NCI-H2081 treated with DMSO at 0.1 percent for 48 hours (cell line): Measurements from ENCODE around the gene MSRB3.
"Not testable (repeated sequence)": the region's sequence is repeated elsewhere in the genome, so short reads cannot be mapped to it uniquely, and the experiment has no call there.

Experiments
- DNase-seq: peaks from one replicate; lab custom pipeline; 2025; lab: John Stamatoyannopoulos, UW

Gene MSRB3

GRCh38 chr12:65292241-65292640 is 13.8 kb downstream of the MSRB3 start:
- no peak for DNase-seq

- no peak for DNase-seq
Measured at GRCh38 chr12:65293735-65294134, 15.3 kb downstream of the MSRB3 start.

- no peak for DNase-seq
Measured at GRCh38 chr12:65294641-65295262, 16.3 kb downstream of the MSRB3 start.

- DNase-seq: no peak
Measured at GRCh38 chr12:65296508-65297265, 18.2 kb downstream of the MSRB3 start.

- DNase-seq: no peak
Measured at GRCh38 chr12:65300097-65300496, 21.6 kb downstream of the MSRB3 start.

GRCh38 chr12:65300679-65301349 is 22.3 kb downstream of the MSRB3 start:
- DNase-seq: no peak

GRCh38 chr12:65302891-65303290 is 24.4 kb downstream of the MSRB3 start:
- DNase-seq: no peak

GRCh38 chr12:65305346-65305950 is 27.0 kb downstream of the MSRB3 start:
- DNase-seq: no peak

GRCh38 chr12:65306366-65307168 is 28.1 kb downstream of the MSRB3 start:
- no peak for DNase-seq

- no peak for DNase-seq
Measured at GRCh38 chr12:65307169-65307501, 28.7 kb downstream of the MSRB3 start.

GRCh38 chr12:65308006-65308405 is 29.5 kb downstream of the MSRB3 start:
- no peak for DNase-seq

- no peak for DNase-seq
Measured at GRCh38 chr12:65308601-65309071, 30.2 kb downstream of the MSRB3 start.

GRCh38 chr12:65311260-65311659 is 32.8 kb downstream of the MSRB3 start:
- no peak for DNase-seq

- no peak for DNase-seq
Measured at GRCh38 chr12:65313719-65314317, 35.3 kb downstream of the MSRB3 start.

- not testable (repeated sequence) for DNase-seq
Measured at GRCh38 chr12:65315238-65315637, 36.8 kb downstream of the MSRB3 start.

GRCh38 chr12:65318186-65318685 is 39.8 kb downstream of the MSRB3 start:
- no peak for DNase-seq

- no peak for DNase-seq
Measured at GRCh38 chr12:65319688-65320200, 41.3 kb downstream of the MSRB3 start.

GRCh38 chr12:65323070-65323469 is 44.6 kb downstream of the MSRB3 start:
- DNase-seq: no peak

GRCh38 chr12:65324056-65324455 is 45.6 kb downstream of the MSRB3 start:
- no peak for DNase-seq

GRCh38 chr12:65324551-65324950 is 46.1 kb downstream of the MSRB3 start:
- DNase-seq: no peak

- no peak for DNase-seq
Measured at GRCh38 chr12:65325183-65325582, 46.7 kb downstream of the MSRB3 start.
